Mesendoderm (in vitro differentiated cells): ENCODE measurements around the gene PIK3CD.

ENCODE experiments used
- DNase-seq: peaks from one replicate; pipeline ENCODE4 v3.0.0; 2013
- H2AK5ac ChIP-seq: 2 replicates; pipeline ENCODE4 v1.6.1; 2013; ENCODE audit warnings: low read length, inconsistent platforms
- H2BK120ac ChIP-seq: 2 replicates; pipeline ENCODE4 v1.6.1; 2013; ENCODE audit warnings: low read depth, mild to moderate bottlenecking, low read length, moderate library complexity, mixed read lengths
- H2BK15ac ChIP-seq: replicated peaks from 2 replicates; pipeline ENCODE4 v1.6.1; 2013; ENCODE audit warnings: low read depth, mild to moderate bottlenecking, moderate library complexity
- H2BK5ac ChIP-seq: 2 replicates; pipeline ENCODE4 v1.6.1; 2013; ENCODE audit warnings: low read length, inconsistent platforms
- H3K18ac ChIP-seq: 2 replicates; pipeline ENCODE4 v1.6.1; 2013; ENCODE audit warnings: mild to moderate bottlenecking, low read length, mixed read lengths
- H3K23ac ChIP-seq: one replicate; pipeline ENCODE4 v1.6.1; 2013; ENCODE audit warnings: low read length
- H3K27ac ChIP-seq: 2 replicates; pipeline ENCODE4 v1.5.1; 2013; ENCODE audit warnings: low read depth, mild to moderate bottlenecking, inconsistent platforms, low read length, moderate library complexity
- H3K27me3 ChIP-seq: 2 replicates; pipeline ENCODE4 v1.6.1; 2013; ENCODE audit warnings: low read length, control low read depth, mild to moderate bottlenecking, inconsistent platforms; ENCODE audit not compliant: insufficient read depth, poor library complexity
- H3K36me3 ChIP-seq: 2 replicates; pipeline ENCODE4 v1.6.1; 2013; ENCODE audit warnings: low read length, inconsistent platforms; ENCODE audit not compliant: control insufficient read depth, insufficient read depth
- H3K4ac ChIP-seq: one replicate; pipeline ENCODE4 v1.6.1; 2013; ENCODE audit warnings: low read depth, mild to moderate bottlenecking, low read length, moderate library complexity
- H3K4me1 ChIP-seq: 2 replicates; pipeline ENCODE4 v1.6.1; 2013; ENCODE audit warnings: low read depth, low read length, inconsistent platforms; ENCODE audit not compliant: control insufficient read depth
- H3K4me2 ChIP-seq: 2 replicates; pipeline ENCODE4 v1.6.1; 2013; ENCODE audit warnings: low read length
- H3K4me3 ChIP-seq: 2 replicates; pipeline ENCODE4 v1.5.1; 2013; ENCODE audit warnings: mild to moderate bottlenecking, low read length
- H3K56ac ChIP-seq: one replicate; pipeline ENCODE4 v1.6.1; 2013; ENCODE audit warnings: low read length
- H3K79me1 ChIP-seq: 2 replicates; pipeline ENCODE4 v1.6.1; 2013; ENCODE audit warnings: low read length, inconsistent platforms
- H3K79me2 ChIP-seq: 2 replicates; pipeline ENCODE4 v1.6.1; 2013; ENCODE audit warnings: mild to moderate bottlenecking, low read length; ENCODE audit not compliant: control insufficient read depth, insufficient read depth
- H3K9ac ChIP-seq: 2 replicates; pipeline ENCODE4 v1.6.1; 2013; ENCODE audit warnings: low read length, inconsistent platforms
- H4K5ac ChIP-seq: one replicate; pipeline ENCODE4 v1.6.1; 2013; ENCODE audit warnings: low read length
- H4K8ac ChIP-seq: one replicate; pipeline ENCODE4 v1.6.1; 2013; ENCODE audit warnings: low read depth, mild to moderate bottlenecking, control low read depth, low read length, moderate library complexity
- WGBS: extraction: QIAGEN DNeasy Blood & Tissue Kit; methylation state at CpG from one replicate; pipeline ENCODE4 v1.1.7; 2013; ENCODE audit warnings: low lambda C conversion rate, missing lambda C conversion rate; ENCODE audit not compliant: insufficient coverage; ENCODE audit errors: extremely low coverage; 5-methylcytosine and 5-hydroxymethylcytosine counted together

Gene PIK3CD

DNA sequence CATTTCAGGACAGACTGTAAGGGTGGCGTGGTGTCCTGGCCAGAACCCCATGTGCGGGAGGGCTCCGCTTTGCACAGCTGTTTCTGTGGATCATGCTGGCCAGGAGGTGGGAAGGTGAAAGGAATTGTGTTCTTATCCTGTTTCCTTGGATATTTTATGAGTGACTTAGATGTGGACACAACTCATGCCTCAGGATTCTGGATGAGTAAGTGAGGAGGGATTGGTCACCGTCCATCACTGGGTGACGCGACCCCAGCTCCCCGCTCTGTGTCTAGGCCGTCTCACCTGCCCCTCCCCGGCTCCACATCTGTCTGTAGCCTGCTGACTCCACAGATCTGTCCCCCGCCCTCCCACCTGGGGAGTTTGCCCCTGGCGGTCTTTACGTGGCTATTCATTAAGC, 48.8 kb downstream of the PIK3CD start:
- no peaks in the 10 kb centered on the region for H3K79me1 ChIP-seq
- H2BK120ac ChIP-seq: no peak overlapping the region
- no CpG with 5 or more reads among the region's 12 CpGs for WGBS
- no peak overlapping the region for H2BK5ac ChIP-seq
- H3K4me1 ChIP-seq: no peaks in the 10 kb centered on the region
- no peak overlapping the region for H3K18ac ChIP-seq
- H2AK5ac ChIP-seq: no peak overlapping the region
- H4K8ac ChIP-seq: no peak overlapping the region
- no peak overlapping the region for H3K4ac ChIP-seq
- no peak overlapping the region for H3K56ac ChIP-seq
- no peak for DNase-seq
- H3K27me3 ChIP-seq: no peaks in the 10 kb centered on the region
- H2BK15ac ChIP-seq: no peak overlapping the region
- H4K5ac ChIP-seq: no peak overlapping the region
- H3K4me3 ChIP-seq: no peak overlapping the region
- no peaks in the 10 kb centered on the region for H3K79me2 ChIP-seq
- H3K23ac ChIP-seq: no peak overlapping the region
- H3K9ac ChIP-seq: no peak overlapping the region
- no peak overlapping the region for H3K4me2 ChIP-seq
- H3K36me3 ChIP-seq: no peaks in the 10 kb centered on the region
- H3K27ac ChIP-seq: no peak overlapping the region

DNA sequence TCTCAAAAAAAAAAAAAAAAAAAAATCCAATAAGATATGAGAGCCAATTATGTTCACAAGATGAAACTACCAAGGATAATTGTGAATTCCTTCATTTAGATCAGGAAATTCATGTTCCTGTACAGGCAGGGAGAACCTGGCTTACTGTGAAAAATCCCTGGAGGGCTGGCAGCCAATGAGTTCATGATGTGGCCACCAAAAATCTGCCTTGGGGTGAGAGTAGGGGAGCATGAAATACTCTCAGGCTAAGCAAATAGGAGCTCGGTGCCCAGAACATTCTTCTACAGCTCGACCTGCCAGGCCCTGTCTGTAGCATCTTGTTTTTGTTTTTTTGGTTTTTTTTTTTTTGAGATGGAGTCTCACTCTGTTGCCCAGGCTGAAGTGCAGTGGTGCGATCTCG, 50.1 kb downstream of the PIK3CD start:
- Histone ChIP-seq H2BK5ac (no peak overlapping the region), H3K79me2 (no peaks in the 10 kb centered on the region), H3K4me3 (no peak overlapping the region), H3K27me3 (no peaks in the 10 kb centered on the region), H3K9ac (no peak overlapping the region), H4K8ac (no peak overlapping the region), H3K4ac (no peak overlapping the region), H3K4me2 (no peak overlapping the region), H2BK120ac (no peak overlapping the region), H3K36me3 (no peaks in the 10 kb centered on the region), H2BK15ac (no peak overlapping the region), H3K4me1 (no peaks in the 10 kb centered on the region), H2AK5ac (no peak overlapping the region), H3K23ac (no peak overlapping the region), H3K79me1 (no peaks in the 10 kb centered on the region), H3K56ac (no peak overlapping the region), H3K27ac (no peak overlapping the region), H3K18ac (no peak overlapping the region), H4K5ac (no peak overlapping the region)
- no CpG with 5 or more reads among the region's 4 CpGs for WGBS
- DNase-seq: no peak

DNA sequence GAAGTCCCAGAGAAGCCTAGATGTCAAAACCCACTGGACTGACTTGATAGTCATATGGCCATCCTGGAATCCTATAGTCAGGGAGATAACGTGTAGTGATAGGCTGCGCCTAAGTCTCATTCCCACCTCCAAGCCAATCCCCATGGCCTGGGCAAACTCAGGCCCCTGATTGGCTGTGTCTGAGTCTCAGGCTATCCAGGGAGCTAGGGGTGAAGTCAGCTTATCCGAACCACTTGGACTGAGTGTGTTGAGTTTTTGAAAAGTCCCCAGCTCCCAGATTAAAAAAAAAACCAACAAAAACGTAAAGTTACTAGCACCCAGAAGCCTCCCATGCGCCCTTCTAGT, 51.6 kb downstream of the PIK3CD start:
- Histone ChIP-seq H3K56ac (no peak overlapping the region), H2BK15ac (no peak overlapping the region)

DNA sequence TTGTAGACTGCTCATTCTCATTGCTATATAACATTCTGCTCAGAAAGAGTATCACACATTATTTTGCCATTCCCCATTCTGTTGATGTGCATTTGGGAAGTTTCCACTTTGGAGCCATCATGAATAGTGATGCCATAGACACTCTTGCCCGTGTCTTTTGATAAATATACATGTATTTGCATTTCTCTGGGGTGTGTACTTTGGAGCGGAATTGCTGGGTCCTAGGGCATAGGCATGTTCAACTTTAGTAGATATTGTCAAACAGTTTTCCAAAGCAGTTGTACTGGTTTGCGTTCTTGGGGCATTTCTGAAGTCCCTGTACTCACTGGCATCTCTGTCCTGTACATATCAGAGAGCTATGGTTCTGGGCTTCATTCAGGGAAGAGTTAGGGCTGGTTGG, 52.1 kb downstream of the PIK3CD start:
- no peaks in the 10 kb centered on the region for H3K27me3 ChIP-seq
- H3K4me2 ChIP-seq: no peak overlapping the region
- no peak overlapping the region for H2BK120ac ChIP-seq
- no peak overlapping the region for H3K9ac ChIP-seq
- H3K36me3 ChIP-seq: no peaks in the 10 kb centered on the region
- H2BK15ac ChIP-seq: no peak overlapping the region
- no peak overlapping the region for H2AK5ac ChIP-seq
- no peaks in the 10 kb centered on the region for H3K79me1 ChIP-seq
- no peaks in the 10 kb centered on the region for H3K79me2 ChIP-seq
- no peak overlapping the region for H3K56ac ChIP-seq
- H3K4ac ChIP-seq: no peak overlapping the region
- H2BK5ac ChIP-seq: no peak overlapping the region
- no peak overlapping the region for H3K4me3 ChIP-seq
- no peak overlapping the region for H3K27ac ChIP-seq
- H3K4me1 ChIP-seq: no peaks in the 10 kb centered on the region
- no peak overlapping the region for H4K8ac ChIP-seq
- WGBS: no CpG with 5 or more reads among the region's 3 CpGs
- no peak for DNase-seq
- no peak overlapping the region for H3K18ac ChIP-seq
- H4K5ac ChIP-seq: no peak overlapping the region
- no peak overlapping the region for H3K23ac ChIP-seq

More for the DNA sequence above, 51.6 kb downstream of the PIK3CD start:
- H2BK120ac ChIP-seq: no peak overlapping the region
- no peak overlapping the region for H2AK5ac ChIP-seq
- no peak overlapping the region for H4K8ac ChIP-seq
- no peaks in the 10 kb centered on the region for H3K79me1 ChIP-seq
- WGBS: no CpG with 5 or more reads among the region's 5 CpGs
- H3K23ac ChIP-seq: no peak overlapping the region
- no peak overlapping the region for H4K5ac ChIP-seq
- no peak overlapping the region for H3K4me2 ChIP-seq
- no peaks in the 10 kb centered on the region for H3K27me3 ChIP-seq
- no peak overlapping the region for H3K18ac ChIP-seq
- no peak for DNase-seq
- no peaks in the 10 kb centered on the region for H3K79me2 ChIP-seq
- no peak overlapping the region for H3K27ac ChIP-seq
- no peak overlapping the region for H3K4ac ChIP-seq
- H3K9ac ChIP-seq: no peak overlapping the region
- H3K36me3 ChIP-seq: no peaks in the 10 kb centered on the region
- H3K4me1 ChIP-seq: no peaks in the 10 kb centered on the region
- H2BK5ac ChIP-seq: no peak overlapping the region
- no peak overlapping the region for H3K4me3 ChIP-seq

DNA sequence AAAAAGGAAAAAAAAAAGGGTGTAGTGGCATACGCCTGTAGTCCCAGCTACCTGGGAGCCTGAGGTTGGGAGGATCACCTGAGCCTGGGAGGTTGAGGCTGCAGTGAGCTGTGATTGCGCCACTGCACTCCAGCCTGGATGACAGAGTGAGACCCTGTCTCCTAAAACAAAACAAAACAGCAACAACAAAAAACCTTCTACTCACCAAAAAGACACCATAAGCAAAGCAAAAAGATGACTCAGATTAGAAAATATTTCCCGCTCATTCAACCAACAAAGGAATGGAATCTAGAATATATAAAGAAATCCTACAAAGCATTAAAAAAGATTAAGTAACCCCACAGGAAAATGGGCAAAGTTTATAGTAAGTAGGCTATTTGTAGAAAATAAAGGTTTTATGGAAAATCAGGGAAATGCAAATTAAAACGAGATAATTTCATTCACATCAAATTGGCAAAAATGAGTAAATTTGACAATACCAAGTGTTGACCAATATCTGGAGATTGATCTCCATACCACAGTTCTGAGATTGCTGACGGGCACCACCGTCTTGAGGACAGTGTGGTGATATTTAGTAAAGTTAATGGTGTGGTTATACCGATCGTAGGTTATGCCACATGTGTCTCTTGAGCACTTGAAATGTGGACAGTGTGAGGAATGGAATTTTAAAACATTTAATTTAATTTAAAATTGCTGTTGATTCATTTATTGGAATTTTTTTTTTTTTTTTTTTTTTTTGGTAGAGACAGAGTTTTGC, 54.0 kb downstream of the PIK3CD start:
- WGBS: no CpG with 5 or more reads among the region's 8 CpGs
- no peak overlapping the region for H3K23ac ChIP-seq

DNA sequence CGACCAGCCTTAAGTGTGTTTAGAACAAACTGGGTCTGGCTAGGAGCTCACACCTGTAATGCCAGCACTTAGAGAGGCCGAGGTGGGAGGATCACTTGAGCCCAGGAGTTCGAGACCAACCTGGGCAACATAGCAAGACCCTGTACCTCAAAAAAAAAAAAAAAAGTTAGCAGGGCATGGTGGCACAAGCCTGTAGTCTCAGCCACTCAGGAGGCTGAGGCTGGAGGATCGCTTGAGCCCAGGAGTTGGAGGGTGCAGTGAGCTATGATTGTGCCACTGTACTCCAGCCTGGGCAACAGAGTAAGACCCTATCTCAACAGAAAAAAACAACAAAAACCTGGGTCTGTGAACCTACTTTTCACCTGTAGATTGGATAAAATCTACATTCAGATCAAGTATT, 54.6 kb downstream of the PIK3CD start:
- no peak overlapping the region for H2AK5ac ChIP-seq
- no peak overlapping the region for H2BK15ac ChIP-seq
- H3K27ac ChIP-seq: no peak overlapping the region
- no peak overlapping the region for H3K4me2 ChIP-seq
- H4K8ac ChIP-seq: no peak overlapping the region
- WGBS: no CpG with 5 or more reads among the region's 4 CpGs
- no peak overlapping the region for H3K18ac ChIP-seq
- H3K9ac ChIP-seq: no peak overlapping the region
- no peak overlapping the region for H3K4ac ChIP-seq
- no peak overlapping the region for H3K4me3 ChIP-seq
- H3K27me3 ChIP-seq: no peaks in the 10 kb centered on the region
- no peaks in the 10 kb centered on the region for H3K36me3 ChIP-seq
- H2BK120ac ChIP-seq: no peak overlapping the region
- no peaks in the 10 kb centered on the region for H3K4me1 ChIP-seq
- no peak overlapping the region for H4K5ac ChIP-seq
- no peak overlapping the region for H2BK5ac ChIP-seq
- no peak for DNase-seq
- no peaks in the 10 kb centered on the region for H3K79me2 ChIP-seq
- H3K23ac ChIP-seq: no peak overlapping the region
- no peaks in the 10 kb centered on the region for H3K79me1 ChIP-seq
- H3K56ac ChIP-seq: no peak overlapping the region

More for the DNA sequence above, 54.0 kb downstream of the PIK3CD start:
- no peak overlapping the region for H3K9ac ChIP-seq
- H3K4me2 ChIP-seq: no peak overlapping the region
- no peaks in the 10 kb centered on the region for H3K36me3 ChIP-seq
- no peak overlapping the region for H3K4ac ChIP-seq
- H4K8ac ChIP-seq: no peak overlapping the region
- no peak overlapping the region for H3K4me3 ChIP-seq
- H3K56ac ChIP-seq: no peak overlapping the region
- no peak overlapping the region for H4K5ac ChIP-seq
- no peak overlapping the region for H2BK15ac ChIP-seq
- H3K4me1 ChIP-seq: no peaks in the 10 kb centered on the region
- no peak for DNase-seq
- no peak overlapping the region for H2BK120ac ChIP-seq
- H3K79me1 ChIP-seq: no peaks in the 10 kb centered on the region
- H3K18ac ChIP-seq: no peak overlapping the region
- no peaks in the 10 kb centered on the region for H3K27me3 ChIP-seq
- no peak overlapping the region for H2AK5ac ChIP-seq
- H3K27ac ChIP-seq: no peak overlapping the region
- H2BK5ac ChIP-seq: no peak overlapping the region
- no peaks in the 10 kb centered on the region for H3K79me2 ChIP-seq
